Suprapubic skin (tissue), 4 donors: ENCODE measurements around the gene MYCBP2.

ENCODE experiments used
- CTCF ChIP-seq, 2 donors: fragments of 200-600 bp in 1 of 2; fragments of 450-650 bp in 1 of 2; sonication (generic) in 1 of 2; IDR thresholded peaks; one replicate each; pipeline ENCODE4 v1.5.1; 2016 to 2019; ENCODE audit warnings: antibody characterized with exemption in 2 of 2, mild to moderate bottlenecking in 1 of 2, moderate library complexity in 1 of 2
- EP300 ChIP-seq: sonication (generic); formaldehyde crosslinking; IDR thresholded peaks from one replicate; pipeline ENCODE4 v1.6.1; 2017; ENCODE audit warnings: antibody characterized with exemption
- POLR2A ChIP-seq, 2 donors: fragments of 450-650 bp; IDR thresholded peaks; one replicate each; pipeline ENCODE4 v1.6.1; 2017; ENCODE audit warnings: antibody characterized with exemption in 2 of 2, mild to moderate bottlenecking in 2 of 2, moderate library complexity in 2 of 2
- POLR2AphosphoS5 ChIP-seq, 3 donors: sonication (generic); formaldehyde crosslinking; IDR thresholded peaks; one replicate each; pipeline ENCODE4 v1.6.1; 2017; ENCODE audit warnings: antibody characterized with exemption in 3 of 3

GRCh38 chr13:77138813-77139212 is 188.1 kb downstream of the MYCBP2 start:
- TF ChIP-seq CTCF (IDR thresholded peaks at IDR 0.05) (no peak), POLR2A (IDR thresholded peaks at IDR 0.05) (no peak), POLR2AphosphoS5 (IDR thresholded peaks at IDR 0.05) (no peak), EP300 (no peak)
